HCT116 (cell line): Measurements from ENCODE around the gene ALDH5A1. TPM values are rescaled to one million over a fixed set of nuclear protein-coding genes. Genes with fewer than 3 reads are reported as not detected.

Source experiments
- ATAC-seq: fragments of 200-7000 bp; cut with Tn5 transposase; 2 replicates; pipeline ENCODE4 v1.9.1; 2020; ENCODE audit warnings: mild to moderate bottlenecking, moderate library complexity
- BruUV-seq: library from RNA; stranded (reverse); fragments of 400-500 nt; replicated peaks from 2 replicates; lab custom pipeline; 2021; lab: Mats Ljungman, UMichigan
- CTCF ChIA-PET: fragments of 300-600 bp; sonication (Branson Sonifier 250); formaldehyde crosslinking; loops from one replicate; lab custom pipeline; 2021; ENCODE audit warnings: antibody characterized with exemption; lab: Charles Lee
- POLR2A ChIA-PET: fragments of 300-600, 350-600 bp; sonication (Branson Sonifier 250); formaldehyde crosslinking; loops from one replicate; lab custom pipeline; 2021; ENCODE audit warnings: antibody characterized with exemption; lab: Charles Lee
- RAD21 ChIA-PET, 2 experiments: fragments of 300-600 bp; sonication (Branson Sonifier 250); formaldehyde crosslinking; loops; one replicate each; lab custom pipeline; 2023; ENCODE audit warnings: low total read pairs in 2 of 2; ENCODE audit not compliant: uncharacterized antibody in 2 of 2, unreplicated experiment in 2 of 2, low non-redundant PET in 1 of 2; lab: Charles Lee
- DNase-seq: peaks from one replicate; pipeline ENCODE4 v3.0.0-alpha.2; 2010; ENCODE audit warnings: low read depth, low spot score
- H2AFZ ChIP-seq: fragments of 200-600 bp; shearing (Covaris generic), sonication (generic); 2 replicates; pipeline ENCODE4 v1.6.1; 2017; ENCODE audit warnings: low read depth, mixed run types, mixed read lengths, antibody characterized with exemption, low read length; ENCODE audit not compliant: poor library complexity, severe bottlenecking
- H3K27ac ChIP-seq: 2 replicates; pipeline ENCODE4 v1.5.1; 2012; ENCODE audit warnings: low read depth, low read length
- H3K27me3 ChIP-seq: fragments of 200-600 bp; sonication (generic); 2 replicates; pipeline ENCODE4 v1.6.1; 2016; ENCODE audit warnings: mixed run types, low read length, mixed read lengths; ENCODE audit not compliant: insufficient read depth
- H3K36me3 ChIP-seq, 2 experiments: fragments of 200-500 bp in 1 of 2; fragments of 200-600 bp in 1 of 2; sonication (Bioruptor generic) in 1 of 2; sonication (generic) in 1 of 2; 2 replicates each; pipeline versions ENCODE4 v1.5.1 to v1.6.1; 2014 to 2016; ENCODE audit warnings: low read length in 2 of 2, inconsistent platforms in 1 of 2, mixed read lengths in 1 of 2, mixed run types in 1 of 2; ENCODE audit not compliant: insufficient read depth in 2 of 2, control insufficient read depth in 1 of 2
- H3K4me1 ChIP-seq, 2 experiments: fragments of 200-600 bp in 1 of 2; sonication (generic) in 1 of 2; 2 replicates each; pipeline versions ENCODE4 v1.5.1 to v1.6.1; 2012 to 2017; ENCODE audit warnings: low read length in 2 of 2, inconsistent platforms in 1 of 2, mild to moderate bottlenecking in 1 of 2, mixed read lengths in 1 of 2, mixed run types in 1 of 2, moderate library complexity in 1 of 2; ENCODE audit not compliant: insufficient read depth in 2 of 2, control insufficient read depth in 1 of 2
- H3K4me2 ChIP-seq: fragments of 200-600 bp; sonication (generic); 2 replicates; pipeline ENCODE4 v1.6.1; 2017; ENCODE audit warnings: mixed run types, low read length, mixed read lengths
- H3K4me3 ChIP-seq, 2 experiments: fragments of 200-600 bp in 1 of 2; sonication (generic) in 1 of 2; replicated peaks in 1 of 2; 2 replicates each; pipeline ENCODE4 v1.5.1; 2011 to 2016; ENCODE audit warnings: low read length in 2 of 2, control low read depth in 1 of 2, low read depth in 1 of 2, mild to moderate bottlenecking in 1 of 2, mixed read lengths in 1 of 2, mixed run types in 1 of 2
- H3K79me2 ChIP-seq: fragments of 200-600 bp; sonication (generic); 2 replicates; pipeline ENCODE4 v1.6.1; 2017; ENCODE audit warnings: mild to moderate bottlenecking, mixed run types, low read length, moderate library complexity, mixed read lengths; ENCODE audit not compliant: insufficient read depth
- H3K9ac ChIP-seq: fragments of 200-600 bp; sonication (generic); 2 replicates; pipeline ENCODE4 v1.6.1; 2016; ENCODE audit warnings: low read length, mixed read lengths
- H3K9me2 ChIP-seq: fragments of 200-600 bp; sonication (generic), shearing (Covaris generic); 2 replicates; pipeline ENCODE4 v1.6.1; 2017; ENCODE audit warnings: mixed run types, mild to moderate bottlenecking, moderate library complexity; ENCODE audit not compliant: insufficient read depth
- H3K9me3 ChIP-seq, 2 experiments: fragments of 200-500 bp in 1 of 2; fragments of 200-600 bp in 1 of 2; sonication (Bioruptor generic) in 1 of 2; sonication (generic) in 1 of 2; 2 replicates each; pipeline ENCODE4 v1.6.1; 2014 to 2017; ENCODE audit warnings: low read length in 2 of 2, mixed read lengths in 2 of 2, inconsistent platforms in 1 of 2, low read depth in 1 of 2, mild to moderate bottlenecking in 1 of 2, mixed run types in 1 of 2, moderate library complexity in 1 of 2; ENCODE audit not compliant: control insufficient read depth in 1 of 2, insufficient read depth in 1 of 2
- H4K20me1 ChIP-seq: fragments of 200-600 bp; sonication (generic), shearing (Covaris generic); 2 replicates; pipeline ENCODE4 v1.6.1; 2017; ENCODE audit warnings: mixed run types, mild to moderate bottlenecking, moderate library complexity; ENCODE audit not compliant: insufficient read depth
- CBX3 ChIP-seq: IDR thresholded peaks from 2 replicates; pipeline ENCODE4 v1.6.1; 2012; ENCODE audit warnings: low read depth
- CEBPB ChIP-seq: IDR thresholded peaks from 2 replicates; pipeline ENCODE4 v1.6.1; 2012; ENCODE audit warnings: low read depth
- EGR1 ChIP-seq: IDR thresholded peaks from 2 replicates; pipeline ENCODE4 v1.6.1; 2012; ENCODE audit warnings: low read depth
- EZH2phosphoT487 ChIP-seq: fragments of 200-600 bp; IDR thresholded peaks from 2 replicates; pipeline ENCODE4 v1.6.1; 2018; ENCODE audit warnings: antibody characterized with exemption, borderline replicate concordance
- JUND ChIP-seq: IDR thresholded peaks from 2 replicates; pipeline ENCODE4 v1.6.1; 2012
- POLR2A ChIP-seq: IDR thresholded peaks from 2 replicates; pipeline ENCODE4 v1.7.0; 2011; ENCODE audit warnings: borderline replicate concordance; ENCODE audit not compliant: insufficient read depth, insufficient read length; ENCODE audit errors: extremely low read depth
- POLR2AphosphoS5 ChIP-seq: IDR thresholded peaks from 2 replicates; pipeline ENCODE4 v1.6.1; 2011; ENCODE audit warnings: mild to moderate bottlenecking, low read depth, low read length, moderate library complexity
- RAD21 ChIP-seq: IDR thresholded peaks from 2 replicates; pipeline ENCODE4 v1.6.1; 2012; ENCODE audit warnings: low read depth, mild to moderate bottlenecking
- SIN3A ChIP-seq: IDR thresholded peaks from 2 replicates; pipeline ENCODE4 v1.6.1; 2012; ENCODE audit warnings: low read depth
- SP1 ChIP-seq: IDR thresholded peaks from 2 replicates; pipeline ENCODE4 v1.6.1; 2012; ENCODE audit warnings: low read depth
- TCF7L2 ChIP-seq: IDR thresholded peaks from 2 replicates; pipeline ENCODE4 v1.7.0; 2011; ENCODE audit warnings: borderline replicate concordance, inconsistent platforms; ENCODE audit not compliant: insufficient read depth, insufficient read length; ENCODE audit errors: extremely low read depth
- ZFX ChIP-seq: fragments of 450-650 bp; IDR thresholded peaks from 2 replicates; pipeline ENCODE4 v1.6.1; 2017
- ZNF274 ChIP-seq: fragments of 200-500 bp; sonication (Bioruptor generic); IDR thresholded peaks from 2 replicates; pipeline ENCODE4 v1.6.1; 2014; ENCODE audit warnings: mild to moderate bottlenecking, low read depth, low read length, inconsistent platforms
- intact Hi-C: fragments of 100-400 bp; cut with micrococcal nuclease; formaldehyde crosslinking; loops from 2 replicates; pipeline ENCODE4 v1.10.0; 2022
- total RNA-seq: library from RNA; stranded (reverse); gene quantifications from one replicate; pipeline ENCODE4 v1.2.1, GENCODE V29; 2021; ENCODE audit not compliant: unreplicated experiment
- TF ChIP-seq, protein P1 (sequence below), 3 experiments: fragments of 200-600 bp in 1 of 3; sonication (generic) in 1 of 3; IDR thresholded peaks in 2 of 3; conservative IDR thresholded peaks in 1 of 3; 2 replicates each; pipeline ENCODE4 v1.5.1; 2012 to 2017; ENCODE audit warnings: low read depth in 2 of 3, low read length in 2 of 3, antibody characterized with exemption in 1 of 3, borderline replicate concordance in 1 of 3, control low read depth in 1 of 3, mild to moderate bottlenecking in 1 of 3, mixed read lengths in 1 of 3, mixed run types in 1 of 3, moderate library complexity in 1 of 3; ENCODE audit not compliant: insufficient read depth in 1 of 3
- TF ChIP-seq, protein P2 (sequence below): IDR thresholded peaks from 2 replicates; pipeline ENCODE4 v1.6.1; 2012
- TF ChIP-seq, protein P3 (sequence below): IDR thresholded peaks from 2 replicates; pipeline ENCODE4 v1.6.1; 2012; ENCODE audit warnings: low read depth
- TF ChIP-seq, protein P4 (sequence below): IDR thresholded peaks from 2 replicates; pipeline ENCODE4 v1.6.1; 2012
- TF ChIP-seq, protein P5 (sequence below): IDR thresholded peaks from 2 replicates; pipeline ENCODE4 v1.6.1; 2011; ENCODE audit warnings: mild to moderate bottlenecking, low read length, moderate library complexity; ENCODE audit not compliant: insufficient replicate concordance; ENCODE audit errors: extremely low read depth

The ALDH5A1 gene
- total RNA-seq, 1 experiment from 2014 or later, result 10.0 TPM

DNA sequence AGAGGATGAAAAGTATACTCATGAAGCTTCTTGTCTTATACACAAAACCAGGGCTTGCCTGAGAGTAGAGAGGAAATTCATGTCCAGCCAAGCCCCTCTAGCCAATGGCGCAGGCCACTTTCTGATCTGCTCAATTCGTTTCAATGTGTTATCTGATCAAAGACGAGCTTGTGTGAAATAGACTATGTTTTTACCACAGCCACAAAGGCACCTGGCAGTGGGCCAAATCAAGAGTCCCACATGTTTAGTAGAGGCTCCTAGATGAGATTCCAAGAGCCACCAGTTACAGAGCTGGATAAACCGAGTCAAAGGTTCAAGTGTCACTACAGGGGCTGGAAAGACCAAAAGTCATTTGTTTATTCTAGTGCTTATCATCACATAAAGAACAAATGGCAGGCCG is 40.3 kb upstream of the ALDH5A1 start:
- Histone ChIP-seq H3K9me2 (no peaks in the 10 kb centered on the region), H4K20me1 (no peaks in the 10 kb centered on the region), H3K27me3 (no peaks in the 10 kb centered on the region), H3K9ac (no peak overlapping the region), H3K36me3 (no peaks in the 10 kb centered on the region), H2AFZ (no peak overlapping the region), H3K9me3 (no peaks in the 10 kb centered on the region), H3K79me2 (no peaks in the 10 kb centered on the region), H3K4me3 (no peak overlapping the region), H3K4me2 (no peak overlapping the region), H3K4me1 (no peaks in the 10 kb centered on the region), H3K27ac (no peak overlapping the region)
- ChIA-PET RAD21 (no interaction called here), POLR2A (no interaction called here), CTCF (no interaction called here)
- BruUV-seq, result no TSS peak
- ATAC-seq (no peak), DNase-seq (no peak)
- no peak for TF ChIP-seq JUND
- TF ChIP-seq, protein P1, sequence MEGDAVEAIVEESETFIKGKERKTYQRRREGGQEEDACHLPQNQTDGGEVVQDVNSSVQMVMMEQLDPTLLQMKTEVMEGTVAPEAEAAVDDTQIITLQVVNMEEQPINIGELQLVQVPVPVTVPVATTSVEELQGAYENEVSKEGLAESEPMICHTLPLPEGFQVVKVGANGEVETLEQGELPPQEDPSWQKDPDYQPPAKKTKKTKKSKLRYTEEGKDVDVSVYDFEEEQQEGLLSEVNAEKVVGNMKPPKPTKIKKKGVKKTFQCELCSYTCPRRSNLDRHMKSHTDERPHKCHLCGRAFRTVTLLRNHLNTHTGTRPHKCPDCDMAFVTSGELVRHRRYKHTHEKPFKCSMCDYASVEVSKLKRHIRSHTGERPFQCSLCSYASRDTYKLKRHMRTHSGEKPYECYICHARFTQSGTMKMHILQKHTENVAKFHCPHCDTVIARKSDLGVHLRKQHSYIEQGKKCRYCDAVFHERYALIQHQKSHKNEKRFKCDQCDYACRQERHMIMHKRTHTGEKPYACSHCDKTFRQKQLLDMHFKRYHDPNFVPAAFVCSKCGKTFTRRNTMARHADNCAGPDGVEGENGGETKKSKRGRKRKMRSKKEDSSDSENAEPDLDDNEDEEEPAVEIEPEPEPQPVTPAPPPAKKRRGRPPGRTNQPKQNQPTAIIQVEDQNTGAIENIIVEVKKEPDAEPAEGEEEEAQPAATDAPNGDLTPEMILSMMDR (IDR thresholded peaks at IDR 0.05 in 2 of 3, conservative IDR thresholded peaks at IDR 0.05 in 1 of 3; ENCODE audit: borderline replicate concordance in 1 of 3, insufficient read depth in 1 of 3, low read depth in 2 of 3, low read length in 2 of 3), result no peak
- TF ChIP-seq, protein P2, sequence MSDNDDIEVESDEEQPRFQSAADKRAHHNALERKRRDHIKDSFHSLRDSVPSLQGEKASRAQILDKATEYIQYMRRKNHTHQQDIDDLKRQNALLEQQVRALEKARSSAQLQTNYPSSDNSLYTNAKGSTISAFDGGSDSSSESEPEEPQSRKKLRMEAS, result no peak
- no peak for TF ChIP-seq CBX3
- TF ChIP-seq, protein P3, sequence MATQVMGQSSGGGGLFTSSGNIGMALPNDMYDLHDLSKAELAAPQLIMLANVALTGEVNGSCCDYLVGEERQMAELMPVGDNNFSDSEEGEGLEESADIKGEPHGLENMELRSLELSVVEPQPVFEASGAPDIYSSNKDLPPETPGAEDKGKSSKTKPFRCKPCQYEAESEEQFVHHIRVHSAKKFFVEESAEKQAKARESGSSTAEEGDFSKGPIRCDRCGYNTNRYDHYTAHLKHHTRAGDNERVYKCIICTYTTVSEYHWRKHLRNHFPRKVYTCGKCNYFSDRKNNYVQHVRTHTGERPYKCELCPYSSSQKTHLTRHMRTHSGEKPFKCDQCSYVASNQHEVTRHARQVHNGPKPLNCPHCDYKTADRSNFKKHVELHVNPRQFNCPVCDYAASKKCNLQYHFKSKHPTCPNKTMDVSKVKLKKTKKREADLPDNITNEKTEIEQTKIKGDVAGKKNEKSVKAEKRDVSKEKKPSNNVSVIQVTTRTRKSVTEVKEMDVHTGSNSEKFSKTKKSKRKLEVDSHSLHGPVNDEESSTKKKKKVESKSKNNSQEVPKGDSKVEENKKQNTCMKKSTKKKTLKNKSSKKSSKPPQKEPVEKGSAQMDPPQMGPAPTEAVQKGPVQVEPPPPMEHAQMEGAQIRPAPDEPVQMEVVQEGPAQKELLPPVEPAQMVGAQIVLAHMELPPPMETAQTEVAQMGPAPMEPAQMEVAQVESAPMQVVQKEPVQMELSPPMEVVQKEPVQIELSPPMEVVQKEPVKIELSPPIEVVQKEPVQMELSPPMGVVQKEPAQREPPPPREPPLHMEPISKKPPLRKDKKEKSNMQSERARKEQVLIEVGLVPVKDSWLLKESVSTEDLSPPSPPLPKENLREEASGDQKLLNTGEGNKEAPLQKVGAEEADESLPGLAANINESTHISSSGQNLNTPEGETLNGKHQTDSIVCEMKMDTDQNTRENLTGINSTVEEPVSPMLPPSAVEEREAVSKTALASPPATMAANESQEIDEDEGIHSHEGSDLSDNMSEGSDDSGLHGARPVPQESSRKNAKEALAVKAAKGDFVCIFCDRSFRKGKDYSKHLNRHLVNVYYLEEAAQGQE, result no peak
- TF ChIP-seq ZNF274, result no peak
- no peak for TF ChIP-seq ZFX
- no peak for TF ChIP-seq EGR1
- no peak for TF ChIP-seq SIN3A
- TF ChIP-seq EZH2phosphoT487, result no peak
- no peak for TF ChIP-seq POLR2AphosphoS5
- no peak for TF ChIP-seq POLR2A
- no peak for TF ChIP-seq TCF7L2
- TF ChIP-seq, protein P4, sequence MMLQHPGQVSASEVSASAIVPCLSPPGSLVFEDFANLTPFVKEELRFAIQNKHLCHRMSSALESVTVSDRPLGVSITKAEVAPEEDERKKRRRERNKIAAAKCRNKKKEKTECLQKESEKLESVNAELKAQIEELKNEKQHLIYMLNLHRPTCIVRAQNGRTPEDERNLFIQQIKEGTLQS, result no peak
- no peak for TF ChIP-seq SP1
- TF ChIP-seq RAD21, result no peak
- TF ChIP-seq, protein P5, sequence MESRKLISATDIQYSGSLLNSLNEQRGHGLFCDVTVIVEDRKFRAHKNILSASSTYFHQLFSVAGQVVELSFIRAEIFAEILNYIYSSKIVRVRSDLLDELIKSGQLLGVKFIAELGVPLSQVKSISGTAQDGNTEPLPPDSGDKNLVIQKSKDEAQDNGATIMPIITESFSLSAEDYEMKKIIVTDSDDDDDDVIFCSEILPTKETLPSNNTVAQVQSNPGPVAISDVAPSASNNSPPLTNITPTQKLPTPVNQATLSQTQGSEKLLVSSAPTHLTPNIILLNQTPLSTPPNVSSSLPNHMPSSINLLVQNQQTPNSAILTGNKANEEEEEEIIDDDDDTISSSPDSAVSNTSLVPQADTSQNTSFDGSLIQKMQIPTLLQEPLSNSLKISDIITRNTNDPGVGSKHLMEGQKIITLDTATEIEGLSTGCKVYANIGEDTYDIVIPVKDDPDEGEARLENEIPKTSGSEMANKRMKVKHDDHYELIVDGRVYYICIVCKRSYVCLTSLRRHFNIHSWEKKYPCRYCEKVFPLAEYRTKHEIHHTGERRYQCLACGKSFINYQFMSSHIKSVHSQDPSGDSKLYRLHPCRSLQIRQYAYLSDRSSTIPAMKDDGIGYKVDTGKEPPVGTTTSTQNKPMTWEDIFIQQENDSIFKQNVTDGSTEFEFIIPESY, result no peak
- TF ChIP-seq CEBPB, result no peak
- intact Hi-C loops, result no loop called here
